ENCODE results near the gene IGSF1.
A peak's percentile ranks its signal among the peaks of the same experiment; 100 is the strongest.
"Not testable (repeated sequence)": the region's sequence is repeated elsewhere in the genome, so short reads cannot be mapped to it uniquely, and the experiment has no call there.

Gene IGSF1

GRCh38 chrX:131270080-131270479 lies 19.0 kb downstream of the IGSF1 start:
- DNase-seq (ENCODE audit: low spot score) = no peak

- no peak for DNase-seq (ENCODE audit: low spot score)
Measured at GRCh38 chrX:131264665-131265064, 24.4 kb downstream of the IGSF1 start.

- no peak for DNase-seq (ENCODE audit: low spot score)
Measured at GRCh38 chrX:131264053-131264452, 25.1 kb downstream of the IGSF1 start.

GRCh38 chrX:131262738-131263679 lies 26.1 kb downstream of the IGSF1 start:
- DNase-seq (ENCODE audit: low spot score) = no peak

- DNase-seq (ENCODE audit: low spot score) = no peak
Measured at GRCh38 chrX:131262200-131262599, 26.9 kb downstream of the IGSF1 start.

- no peak for DNase-seq (ENCODE audit: low spot score)
Measured at GRCh38 chrX:131257367-131257766, 31.7 kb downstream of the IGSF1 start.

GRCh38 chrX:131250984-131251738 lies 37.9 kb downstream of the IGSF1 start:
- not testable (repeated sequence) for DNase-seq (ENCODE audit: low spot score)

GRCh38 chrX:131239057-131239456 lies 50.0 kb downstream of the IGSF1 start:
- DNase-seq (ENCODE audit: low spot score) = no peak

- DNase-seq (ENCODE audit: low spot score) = no peak
Measured at GRCh38 chrX:131237363-131237762, 51.7 kb downstream of the IGSF1 start.

- DNase-seq (ENCODE audit: low spot score) = peak; percentile 2
Measured at GRCh38 chrX:131235768-131236545, 53.1 kb downstream of the IGSF1 start.

- DNase-seq (ENCODE audit: low spot score) = no peak
Measured at GRCh38 chrX:131227608-131228007, 61.5 kb downstream of the IGSF1 start.

GRCh38 chrX:131226591-131226990 lies 62.5 kb downstream of the IGSF1 start:
- DNase-seq (ENCODE audit: low spot score) = no peak

- no peak for DNase-seq (ENCODE audit: low spot score)
Measured at GRCh38 chrX:131225078-131225477, 64.0 kb downstream of the IGSF1 start.

All from Ammon's horn (tissue), 1 donor.